NCI-H748 (cell line): ENCODE results near the gene EMC1.
"Not testable (repeated sequence)": the region's sequence is repeated elsewhere in the genome, so short reads cannot be mapped to it uniquely, and the experiment has no call there.

Experiments
- DNase-seq: peaks from one replicate; lab custom pipeline; 2025; ENCODE audit not compliant: unreplicated experiment; lab: John Stamatoyannopoulos, UW

Gene EMC1

GRCh38 chr1:19262047-19262446, 10.7 kb upstream of the EMC1 start:
- no peak for DNase-seq

GRCh38 chr1:19260211-19261138, 9.2 kb upstream of the EMC1 start:
- DNase-seq = no peak

GRCh38 chr1:19258353-19258752, 7.0 kb upstream of the EMC1 start:
- DNase-seq = no peak

- DNase-seq = no peak
Observed at GRCh38 chr1:19257178-19257914, 6.0 kb upstream of the EMC1 start.

- DNase-seq = not testable (repeated sequence)
Observed at GRCh38 chr1:19256301-19256700, 5.0 kb upstream of the EMC1 start.

- no peak for DNase-seq
Observed at GRCh38 chr1:19255288-19255687, 4.0 kb upstream of the EMC1 start.

- no peak for DNase-seq
Observed at GRCh38 chr1:19254416-19254815, 3.1 kb upstream of the EMC1 start.

GRCh38 chr1:19250629-19251304, 557 bp downstream of the EMC1 start:
- no peak for DNase-seq

- peak; percentile 5 for DNase-seq
Observed at GRCh38 chr1:19240673-19241538, 10.4 kb downstream of the EMC1 start.

- no peak for DNase-seq
Observed at GRCh38 chr1:19239876-19240275, 11.4 kb downstream of the EMC1 start.

- no peak for DNase-seq
Observed at GRCh38 chr1:19234224-19234623, 17.1 kb downstream of the EMC1 start.

GRCh38 chr1:19232524-19232846, 18.8 kb downstream of the EMC1 start:
- DNase-seq = no peak

GRCh38 chr1:19231736-19232523, 19.4 kb downstream of the EMC1 start:
- DNase-seq = not testable (repeated sequence)

GRCh38 chr1:19229828-19230325, 21.4 kb downstream of the EMC1 start:
- no peak for DNase-seq

- DNase-seq = no peak
Observed at GRCh38 chr1:19229229-19229628, 22.1 kb downstream of the EMC1 start.

GRCh38 chr1:19222979-19223824, 28.1 kb downstream of the EMC1 start:
- DNase-seq = no peak

GRCh38 chr1:19222573-19222972, 28.8 kb downstream of the EMC1 start:
- no peak for DNase-seq

GRCh38 chr1:19220991-19221390, 30.3 kb downstream of the EMC1 start:
- no peak for DNase-seq
